Right renal pelvis (tissue), 4 donors: ENCODE measurements around the gene CLEC5A. TPM values are rescaled to one million over a fixed set of nuclear protein-coding genes. Genes with fewer than 3 reads are reported as not detected.
"Not testable (repeated sequence)": the region's sequence is repeated elsewhere in the genome, so short reads cannot be mapped to it uniquely, and the experiment has no call there.

ENCODE experiments used
- DNase-seq, 4 donors: peaks; one replicate each; pipeline ENCODE4 v3.0.0-alpha.2; 2013; ENCODE audit warnings: low read depth in 4 of 4, low spot score in 3 of 4, missing footprints in 1 of 4
- polyA plus RNA-seq, 4 donors: library from polyadenylated mRNA; unstranded; fragments of 120-200 nt; gene quantifications; one replicate each; pipeline ENCODE4 v1.2.1, GENCODE V29; 2013; ENCODE audit not compliant: insufficient read length in 4 of 4

The CLEC5A gene
- polyA plus RNA-seq, 4 donors, result 0.20 to 0.55 (median 0.41) TPM

GRCh38 chr7:141949451-141949850, 2.7 kb upstream of the CLEC5A start:
- DNase-seq, result no peak

GRCh38 chr7:141949021-141949420, 2.2 kb upstream of the CLEC5A start:
- no peak for DNase-seq

- no peak for DNase-seq
Observed at GRCh38 chr7:141945356-141945755, 1.4 kb downstream of the CLEC5A start.

GRCh38 chr7:141944811-141945210, 2.0 kb downstream of the CLEC5A start:
- no peak for DNase-seq

- no peak for DNase-seq
Observed at GRCh38 chr7:141943846-141944245, 2.9 kb downstream of the CLEC5A start.

GRCh38 chr7:141941075-141941474, 5.7 kb downstream of the CLEC5A start:
- DNase-seq, result no peak

GRCh38 chr7:141930211-141930610, 16.6 kb downstream of the CLEC5A start:
- DNase-seq, result no peak

GRCh38 chr7:141928845-141929195, 18.0 kb downstream of the CLEC5A start:
- DNase-seq, result no peak

GRCh38 chr7:141928146-141928844, 18.5 kb downstream of the CLEC5A start:
- no peak for DNase-seq

GRCh38 chr7:141920281-141920680, 26.5 kb downstream of the CLEC5A start:
- DNase-seq, result no peak

- no peak for DNase-seq
Observed at GRCh38 chr7:141916099-141916498, 30.7 kb downstream of the CLEC5A start, which contains the start of gene OR9A4. Gene OR9A4 (plus strand): TSS chr7:141916399. CDS start chr7:141918876, 2,477 bp downstream.

- no peak for DNase-seq
Observed at GRCh38 chr7:141915565-141915964, 31.2 kb downstream of the CLEC5A start.

GRCh38 chr7:141911391-141911790, 35.4 kb downstream of the CLEC5A start:
- no peak for DNase-seq

GRCh38 chr7:141906285-141906684, 40.5 kb downstream of the CLEC5A start:
- no peak for DNase-seq

GRCh38 chr7:141899366-141899765, 47.4 kb downstream of the CLEC5A start:
- DNase-seq, result not testable (repeated sequence)

- DNase-seq, result no peak
Observed at GRCh38 chr7:141891336-141891735, 55.4 kb downstream of the CLEC5A start.

- DNase-seq, result no peak
Observed at GRCh38 chr7:141889321-141889720, 57.5 kb downstream of the CLEC5A start.

- DNase-seq, result no peak
Observed at GRCh38 chr7:141884539-141885225, 62.1 kb downstream of the CLEC5A start.

GRCh38 chr7:141880960-141881359, 65.8 kb downstream of the CLEC5A start:
- no peak for DNase-seq

GRCh38 chr7:141877365-141877764, 69.4 kb downstream of the CLEC5A start:
- no peak for DNase-seq
